Stimulated activated CD8-positive, alpha-beta memory T cell treated with anti-CD3 and anti-CD28 coated beads, Interleukin-15, amount 100 ng/mL, for 1 hour (primary cell): ENCODE results near the gene RPS25.
"Not testable (repeated sequence)": the region's sequence is repeated elsewhere in the genome, so short reads cannot be mapped to it uniquely, and the experiment has no call there.

Source experiments
- DNase-seq: peaks from one replicate; pipeline ENCODE4 v3.0.0-alpha.2; 2020; ENCODE audit warnings: low read depth

Gene RPS25

GRCh38 chr11:119018074-119018938 lies at the start of gene RPS25, which contains the start of gene TRAPPC4:
TSS of gene RPS25 (minus strand) at chr11:119018343. CDS start at chr11:119018284, 59 bp downstream.
TSS of gene TRAPPC4 (plus strand) at chr11:119018766. CDS start at chr11:119018796, 30 bp downstream.
- DNase-seq = peak; percentile 92

- peak; percentile 96 for DNase-seq
Observed at GRCh38 chr11:119067371-119068222, 49.5 kb upstream of the RPS25 start, which contains the start of gene VPS11. TSS of gene VPS11 (plus strand) at chr11:119067818. CDS start at chr11:119067824, 6 bp downstream.

- DNase-seq = no peak
Observed at GRCh38 chr11:119065369-119065768, 47.2 kb upstream of the RPS25 start.

GRCh38 chr11:119062779-119063178 lies 44.6 kb upstream of the RPS25 start:
- no peak for DNase-seq

- DNase-seq = no peak
Observed at GRCh38 chr11:119061256-119061655, 43.1 kb upstream of the RPS25 start.

- not testable (repeated sequence) for DNase-seq
Observed at GRCh38 chr11:119059128-119059527, 41.0 kb upstream of the RPS25 start.

- DNase-seq = peak; percentile 94
Observed at GRCh38 chr11:119057000-119057769, 39.0 kb upstream of the RPS25 start, which contains the start of gene HYOU1. TSS of gene HYOU1 (minus strand) at chr11:119057205. CDS start at chr11:119056160, 1,045 bp downstream.

GRCh38 chr11:119056421-119056999 lies 38.4 kb upstream of the RPS25 start:
- no peak for DNase-seq

- DNase-seq = no peak
Observed at GRCh38 chr11:119055901-119056300, 37.8 kb upstream of the RPS25 start.

- DNase-seq = no peak
Observed at GRCh38 chr11:119054418-119054817, 36.3 kb upstream of the RPS25 start.

- DNase-seq = no peak
Observed at GRCh38 chr11:119052163-119052814, 34.1 kb upstream of the RPS25 start.

GRCh38 chr11:119051440-119052162 lies 33.5 kb upstream of the RPS25 start:
- DNase-seq = no peak

- no peak for DNase-seq
Observed at GRCh38 chr11:119049081-119049480, 30.9 kb upstream of the RPS25 start.

- DNase-seq = no peak
Observed at GRCh38 chr11:119048644-119049043, 30.5 kb upstream of the RPS25 start.

- no peak for DNase-seq
Observed at GRCh38 chr11:119047205-119047604, 29.1 kb upstream of the RPS25 start.

GRCh38 chr11:119046489-119046888 lies 28.3 kb upstream of the RPS25 start:
- DNase-seq = no peak

- DNase-seq = no peak
Observed at GRCh38 chr11:119044708-119045107, 26.6 kb upstream of the RPS25 start.

- DNase-seq = no peak
Observed at GRCh38 chr11:119042927-119043326, 24.8 kb upstream of the RPS25 start.

- DNase-seq = no peak
Observed at GRCh38 chr11:119041821-119042514, 23.8 kb upstream of the RPS25 start.
